GM12875 (cell line): ENCODE measurements around the gene TSC2.

Source experiments
- H3K4me3 ChIP-seq: one replicate; pipeline ENCODE4 v1.5.1; 2011; ENCODE audit warnings: low read depth, low read length, control low read depth
- TF ChIP-seq, protein P1 (sequence below): IDR thresholded peaks from 2 replicates; pipeline ENCODE4 v1.5.1; 2011; ENCODE audit warnings: low read depth, mild to moderate bottlenecking, control low read depth, inconsistent platforms, low read length, moderate library complexity, borderline replicate concordance; ENCODE audit not compliant: insufficient read depth

The TSC2 gene

GRCh38 chr16:2058872-2059271 lies 11.1 kb downstream of the TSC2 start:
- TF ChIP-seq, protein P1, sequence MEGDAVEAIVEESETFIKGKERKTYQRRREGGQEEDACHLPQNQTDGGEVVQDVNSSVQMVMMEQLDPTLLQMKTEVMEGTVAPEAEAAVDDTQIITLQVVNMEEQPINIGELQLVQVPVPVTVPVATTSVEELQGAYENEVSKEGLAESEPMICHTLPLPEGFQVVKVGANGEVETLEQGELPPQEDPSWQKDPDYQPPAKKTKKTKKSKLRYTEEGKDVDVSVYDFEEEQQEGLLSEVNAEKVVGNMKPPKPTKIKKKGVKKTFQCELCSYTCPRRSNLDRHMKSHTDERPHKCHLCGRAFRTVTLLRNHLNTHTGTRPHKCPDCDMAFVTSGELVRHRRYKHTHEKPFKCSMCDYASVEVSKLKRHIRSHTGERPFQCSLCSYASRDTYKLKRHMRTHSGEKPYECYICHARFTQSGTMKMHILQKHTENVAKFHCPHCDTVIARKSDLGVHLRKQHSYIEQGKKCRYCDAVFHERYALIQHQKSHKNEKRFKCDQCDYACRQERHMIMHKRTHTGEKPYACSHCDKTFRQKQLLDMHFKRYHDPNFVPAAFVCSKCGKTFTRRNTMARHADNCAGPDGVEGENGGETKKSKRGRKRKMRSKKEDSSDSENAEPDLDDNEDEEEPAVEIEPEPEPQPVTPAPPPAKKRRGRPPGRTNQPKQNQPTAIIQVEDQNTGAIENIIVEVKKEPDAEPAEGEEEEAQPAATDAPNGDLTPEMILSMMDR: no peak
- H3K4me3 ChIP-seq: no peak overlapping the region

- no peak overlapping the region for H3K4me3 ChIP-seq
- TF ChIP-seq, protein P1: no peak
These were observed 12.6 kb downstream of the TSC2 start for GRCh38 chr16:2060346-2060745.

GRCh38 chr16:2061023-2061422 lies 13.2 kb downstream of the TSC2 start:
- H3K4me3 ChIP-seq: no peak overlapping the region
- TF ChIP-seq, protein P1: no peak

DNA sequence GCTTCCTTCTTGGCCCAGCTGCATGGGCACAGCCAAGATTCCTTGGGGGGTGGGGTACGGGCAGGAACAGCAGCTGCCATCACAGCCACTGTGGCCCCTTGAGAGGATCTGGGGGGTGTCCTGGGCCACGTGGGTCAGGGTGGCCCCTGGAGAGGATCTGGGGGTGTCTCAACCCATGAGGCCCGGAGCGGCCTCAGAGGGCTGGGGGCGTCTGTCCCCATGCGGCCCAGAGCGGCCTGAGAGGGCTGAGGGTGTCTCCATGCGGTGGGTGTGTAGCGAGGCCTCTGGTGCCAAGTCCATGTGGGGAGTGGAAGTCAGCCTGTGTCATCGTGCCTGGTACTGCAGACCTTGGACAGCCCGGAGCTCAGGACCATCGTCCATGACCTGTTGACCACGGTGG lies 13.7 kb downstream of the TSC2 start:
- TF ChIP-seq, protein P1: no peak
- no peak overlapping the region for H3K4me3 ChIP-seq

GRCh38 chr16:2062801-2063200 lies 15.0 kb downstream of the TSC2 start:
- TF ChIP-seq, protein P1: no peak
- no peak overlapping the region for H3K4me3 ChIP-seq

DNA sequence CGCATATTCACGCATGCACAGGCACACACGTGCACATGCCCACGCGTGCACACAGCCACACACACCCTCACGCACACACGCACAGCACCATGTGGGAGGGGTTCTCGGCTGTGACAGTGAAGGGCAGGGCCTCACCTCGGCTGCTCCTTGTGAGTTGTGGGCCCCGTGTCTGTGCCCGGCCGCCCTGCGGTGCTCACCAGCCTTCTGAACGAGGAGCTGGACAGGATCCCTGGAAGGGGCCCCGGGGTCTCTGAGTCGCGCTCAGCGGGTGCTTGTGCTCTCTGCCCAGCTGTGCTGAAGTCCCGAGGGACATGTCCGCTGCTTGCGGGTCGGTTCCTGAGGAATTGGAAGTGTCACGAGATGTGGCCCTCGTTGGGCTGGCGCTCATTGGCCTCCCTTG lies 16.1 kb downstream of the TSC2 start:
- H3K4me3 ChIP-seq: no peak overlapping the region
- TF ChIP-seq, protein P1: no peak

GRCh38 chr16:2064368-2064945 lies 16.7 kb downstream of the TSC2 start:
- H3K4me3 ChIP-seq: no peak overlapping the region
- TF ChIP-seq, protein P1: no peak
